ENCODE data around the gene NHS. TPM values are rescaled to one million over a fixed set of nuclear protein-coding genes. Genes with fewer than 3 reads are reported as not detected.

Gene NHS
- total RNA-seq, 1 donor from 2014 or later = 12.1 TPM

- Histone ChIP-seq H3K9me3 (ENCODE audit: low read depth) (no peaks in the 10 kb centered on the region), H3K4me1 (no peaks in the 10 kb centered on the region), H3K27me3 (no peaks in the 10 kb centered on the region), H3K4me3 (no peak overlapping the region), H2AFZ (replicated peaks) (no peak overlapping the region), H3K9ac (no peak overlapping the region), H3F3A (ENCODE audit: low read depth) (no peaks in the 10 kb centered on the region), H3K4me2 (no peak overlapping the region), H4K20me1 (ENCODE audit: low read depth) (no peaks in the 10 kb centered on the region), H3K27ac (no peak overlapping the region), H3K36me3 (no peaks in the 10 kb centered on the region), H3K79me2 (ENCODE audit: low read depth) (no peaks in the 10 kb centered on the region)
- Mint-ChIP-seq H3K4me3 (no peak overlapping the region), H3K9me3 (peaks cover 2% of the 10 kb centered on the region), H3K27me3 (ENCODE audit: insufficient read depth, low read depth) (no peaks in the 10 kb centered on the region), H3K27ac (no peak overlapping the region), H3K4me1 (peaks cover 25% of the 10 kb centered on the region), H3K36me3 (no peaks in the 10 kb centered on the region)
- TF ChIP-seq CTCF (IDR thresholded peaks at IDR 0.05) = no peak
- TF ChIP-seq EZH2 (IDR thresholded peaks at IDR 0.05) = no peak
- no peak for TF ChIP-seq EZH2phosphoT487 (IDR thresholded peaks at IDR 0.05)
- DNase-seq (ENCODE audit: low spot score) = no peak
Observed at GRCh38 chrX:17591741-17592110, 216.7 kb downstream of the NHS start.

- H3K27me3 ChIP-seq = no peaks in the 10 kb centered on the region
- no peak overlapping the region for H3K27ac ChIP-seq
- H3K4me1 Mint-ChIP-seq = peaks cover 25% of the 10 kb centered on the region
- no peaks in the 10 kb centered on the region for H3K79me2 ChIP-seq (ENCODE audit: low read depth)
- DNase-seq (ENCODE audit: low spot score) = no peak
- no peak for TF ChIP-seq CTCF (IDR thresholded peaks at IDR 0.05)
- TF ChIP-seq EZH2 (IDR thresholded peaks at IDR 0.05) = no peak
- TF ChIP-seq EZH2phosphoT487 (IDR thresholded peaks at IDR 0.05) = no peak
- no peak overlapping the region for H3K27ac Mint-ChIP-seq
- no peak overlapping the region for H3K4me2 ChIP-seq
- no peaks in the 10 kb centered on the region for H4K20me1 ChIP-seq (ENCODE audit: low read depth)
- H3K36me3 Mint-ChIP-seq = no peaks in the 10 kb centered on the region
- no peak overlapping the region for H3K9ac ChIP-seq
- no peak overlapping the region for H3K4me3 ChIP-seq
- peaks cover 2% of the 10 kb centered on the region for H3K9me3 Mint-ChIP-seq
- H3K36me3 ChIP-seq = no peaks in the 10 kb centered on the region
- H3K4me1 ChIP-seq = no peaks in the 10 kb centered on the region
- no peak overlapping the region for H3K4me3 Mint-ChIP-seq
- H2AFZ ChIP-seq (replicated peaks) = no peak overlapping the region
- H3K27me3 Mint-ChIP-seq (ENCODE audit: insufficient read depth, low read depth) = no peaks in the 10 kb centered on the region
- no peaks in the 10 kb centered on the region for H3F3A ChIP-seq (ENCODE audit: low read depth)
- H3K9me3 ChIP-seq (ENCODE audit: low read depth) = no peaks in the 10 kb centered on the region
Observed at GRCh38 chrX:17592117-17592516, 217.1 kb downstream of the NHS start.

- H3K4me3 ChIP-seq = no peak overlapping the region
- H3K9me3 Mint-ChIP-seq = peaks cover 2% of the 10 kb centered on the region
- no peak overlapping the region for H3K27ac Mint-ChIP-seq
- no peak for DNase-seq (ENCODE audit: low spot score)
- no peak overlapping the region for H3K9ac ChIP-seq
- no peaks in the 10 kb centered on the region for H3K36me3 ChIP-seq
- no peaks in the 10 kb centered on the region for H3K9me3 ChIP-seq (ENCODE audit: low read depth)
- H4K20me1 ChIP-seq (ENCODE audit: low read depth) = no peaks in the 10 kb centered on the region
- H3K27ac ChIP-seq = no peak overlapping the region
- no peaks in the 10 kb centered on the region for H3K36me3 Mint-ChIP-seq
- H3K79me2 ChIP-seq (ENCODE audit: low read depth) = no peaks in the 10 kb centered on the region
- no peak overlapping the region for H3K4me2 ChIP-seq
- TF ChIP-seq EZH2 (IDR thresholded peaks at IDR 0.05) = no peak
- no peak for TF ChIP-seq EZH2phosphoT487 (IDR thresholded peaks at IDR 0.05)
- no peak for TF ChIP-seq CTCF (IDR thresholded peaks at IDR 0.05)
- no peaks in the 10 kb centered on the region for H3K27me3 Mint-ChIP-seq (ENCODE audit: insufficient read depth, low read depth)
- no peak overlapping the region for H2AFZ ChIP-seq (replicated peaks)
- no peaks in the 10 kb centered on the region for H3K4me1 ChIP-seq
- no peaks in the 10 kb centered on the region for H3K27me3 ChIP-seq
- no peaks in the 10 kb centered on the region for H3F3A ChIP-seq (ENCODE audit: low read depth)
- peaks cover 28% of the 10 kb centered on the region for H3K4me1 Mint-ChIP-seq
- no peak overlapping the region for H3K4me3 Mint-ChIP-seq
Observed at GRCh38 chrX:17594693-17595092, 219.7 kb downstream of the NHS start.

All from neural progenitor cell (in vitro differentiated cells).